Mucosa of descending colon (tissue), 3 donors: Measurements from ENCODE around the gene MMP24. TPM values are rescaled to one million over a fixed set of nuclear protein-coding genes. Genes with fewer than 3 reads are reported as not detected.

Experiments
- ATAC-seq: fragments of 200-7000 bp; cut with Tn5 transposase; one replicate; pipeline ENCODE4 v1.9.1; 2020; ENCODE audit warnings: mild to moderate bottlenecking, moderate library complexity
- DNase-seq, 3 donors: peaks; one replicate each; pipeline ENCODE4 v3.0.0-alpha.2; 2020
- H3K36me3 ChIP-seq: fragments of 200-600 bp; one replicate; pipeline ENCODE4 v1.8.0; 2021; ENCODE audit warnings: low read depth, mild to moderate bottlenecking
- H3K4me1 ChIP-seq: fragments of 200-600 bp; one replicate; pipeline ENCODE4 v1.8.0; 2021; ENCODE audit warnings: low read depth, mild to moderate bottlenecking
- H3K4me3 ChIP-seq: fragments of 200-600 bp; one replicate; pipeline ENCODE4 v1.8.0; 2021; ENCODE audit warnings: mild to moderate bottlenecking
- H3K9me3 ChIP-seq: fragments of 200-600 bp; one replicate; pipeline ENCODE4 v1.8.0; 2021; ENCODE audit warnings: mild to moderate bottlenecking
- intact Hi-C, 2 donors: fragments of 100-400 bp; cut with DNase I in 1 of 2; cut with micrococcal nuclease in 1 of 2; formaldehyde crosslinking; loops; one replicate each; pipeline versions ENCODE4 v1.11.0 to v1.11.1; 2022; cut with DNase I, micrococcal nuclease
- total RNA-seq, 3 donors: library from RNA; stranded (reverse); fragmentation: NEBNext Ultra II Directional in 2 of 3; extraction: Animal tissue kit (Norgen Biotek cat#: 25700) in 2 of 3; gene quantifications; one replicate each; pipeline versions ENCODE4 v1.2.1 to v1.2.4, GENCODE V29; 2021 to 2023
- TF ChIP-seq, protein P1 (sequence below): fragments of 200-600 bp; IDR thresholded peaks from one replicate; pipeline ENCODE4 v1.8.0; 2022; ENCODE audit warnings: antibody characterized with exemption, mild to moderate bottlenecking
- donor health status: DM: no; HTN: no; CAD: no; lungs with moderate emphysema.
- donor health status: DM: no; HTN: no; CAD: no.
- donor health status: DM: no; HTN: yes; CAD: no.

MMP24 gene
- total RNA-seq, 3 donors from 2014 or later = 0.24 to 0.70 (median 0.58) TPM

DNA sequence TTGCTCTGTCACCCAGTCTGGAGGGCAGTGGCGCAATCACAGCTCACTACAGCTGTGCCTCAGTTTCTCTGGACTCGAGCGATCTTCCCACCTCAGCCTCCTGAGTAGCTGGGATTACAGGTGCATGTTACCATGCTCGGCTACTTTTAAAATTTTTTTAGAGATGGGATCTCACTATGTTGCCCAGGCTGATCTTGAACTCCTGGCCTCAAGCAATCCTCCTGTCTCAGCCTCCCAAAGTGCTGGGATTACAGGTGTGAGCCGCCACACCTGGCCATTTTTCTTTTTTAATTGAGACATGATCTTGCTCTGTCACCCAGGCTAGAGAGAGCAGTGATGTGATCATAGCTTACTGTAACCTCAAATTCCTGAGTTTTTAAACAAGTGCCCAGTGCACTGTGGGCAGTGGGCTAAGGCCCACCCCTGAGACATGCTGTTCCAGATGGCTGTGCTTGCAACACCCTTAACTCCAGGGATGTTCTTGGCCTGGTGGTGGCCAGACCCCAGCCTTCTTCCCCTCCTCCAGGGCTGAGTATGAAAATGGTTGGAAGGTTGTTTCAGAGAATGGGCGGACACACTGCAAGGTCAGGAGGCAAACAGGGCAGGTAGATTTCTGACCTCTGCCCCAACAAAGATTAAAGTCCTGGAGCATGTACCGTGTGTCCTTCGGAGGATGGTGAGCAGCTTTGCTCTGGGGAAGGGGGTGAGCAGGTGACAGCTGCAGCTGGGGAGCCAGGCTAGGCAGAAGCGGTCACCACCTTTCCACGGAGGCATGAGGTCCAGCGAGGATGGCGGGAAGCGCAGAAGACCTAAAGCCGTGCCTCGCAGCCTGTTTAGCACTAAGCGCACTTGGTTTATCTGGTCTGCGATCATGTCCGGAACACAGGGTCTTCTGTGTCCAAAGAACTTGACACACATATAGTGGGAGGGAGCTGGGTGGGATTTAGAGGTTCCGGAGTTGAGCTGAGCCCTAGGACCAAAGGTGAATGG, 67.1 kb downstream of the MMP24 start:
- no peak for DNase-seq
- intact Hi-C loops = no loop called here
- Histone ChIP-seq H3K36me3 (no peaks in the 10 kb centered on the region), H3K4me3 (no peak overlapping the region), H3K4me1 (no peaks in the 10 kb centered on the region), H3K9me3 (no peaks in the 10 kb centered on the region)
- no peak for ATAC-seq
- TF ChIP-seq, protein P1, sequence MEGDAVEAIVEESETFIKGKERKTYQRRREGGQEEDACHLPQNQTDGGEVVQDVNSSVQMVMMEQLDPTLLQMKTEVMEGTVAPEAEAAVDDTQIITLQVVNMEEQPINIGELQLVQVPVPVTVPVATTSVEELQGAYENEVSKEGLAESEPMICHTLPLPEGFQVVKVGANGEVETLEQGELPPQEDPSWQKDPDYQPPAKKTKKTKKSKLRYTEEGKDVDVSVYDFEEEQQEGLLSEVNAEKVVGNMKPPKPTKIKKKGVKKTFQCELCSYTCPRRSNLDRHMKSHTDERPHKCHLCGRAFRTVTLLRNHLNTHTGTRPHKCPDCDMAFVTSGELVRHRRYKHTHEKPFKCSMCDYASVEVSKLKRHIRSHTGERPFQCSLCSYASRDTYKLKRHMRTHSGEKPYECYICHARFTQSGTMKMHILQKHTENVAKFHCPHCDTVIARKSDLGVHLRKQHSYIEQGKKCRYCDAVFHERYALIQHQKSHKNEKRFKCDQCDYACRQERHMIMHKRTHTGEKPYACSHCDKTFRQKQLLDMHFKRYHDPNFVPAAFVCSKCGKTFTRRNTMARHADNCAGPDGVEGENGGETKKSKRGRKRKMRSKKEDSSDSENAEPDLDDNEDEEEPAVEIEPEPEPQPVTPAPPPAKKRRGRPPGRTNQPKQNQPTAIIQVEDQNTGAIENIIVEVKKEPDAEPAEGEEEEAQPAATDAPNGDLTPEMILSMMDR = no peak

DNA sequence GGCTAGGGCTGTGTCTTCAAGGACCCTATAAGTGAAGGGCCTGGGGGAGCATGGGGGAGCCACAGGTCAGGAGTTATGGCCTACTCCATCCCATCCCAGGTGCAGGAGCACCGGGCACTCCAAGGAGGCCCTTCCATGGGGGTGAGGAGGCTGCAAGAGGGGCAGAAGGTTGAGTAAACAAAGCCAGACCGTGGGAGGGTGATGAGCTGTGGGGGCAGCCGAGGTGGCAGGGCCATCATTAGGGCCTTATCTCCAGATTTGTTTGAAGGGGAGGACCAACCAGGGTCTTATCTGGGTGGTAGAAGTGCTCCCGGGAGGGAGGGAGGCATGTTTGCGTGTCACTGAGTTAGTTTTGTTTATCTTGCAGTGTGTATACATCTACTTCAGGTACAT, 67.8 kb downstream of the MMP24 start:
- intact Hi-C loops = no loop called here
- Histone ChIP-seq H3K36me3 (no peaks in the 10 kb centered on the region), H3K9me3 (no peaks in the 10 kb centered on the region), H3K4me3 (no peak overlapping the region), H3K4me1 (no peaks in the 10 kb centered on the region)
- ATAC-seq (no peak), DNase-seq (no peak)
- TF ChIP-seq, protein P1 = no peak

DNA sequence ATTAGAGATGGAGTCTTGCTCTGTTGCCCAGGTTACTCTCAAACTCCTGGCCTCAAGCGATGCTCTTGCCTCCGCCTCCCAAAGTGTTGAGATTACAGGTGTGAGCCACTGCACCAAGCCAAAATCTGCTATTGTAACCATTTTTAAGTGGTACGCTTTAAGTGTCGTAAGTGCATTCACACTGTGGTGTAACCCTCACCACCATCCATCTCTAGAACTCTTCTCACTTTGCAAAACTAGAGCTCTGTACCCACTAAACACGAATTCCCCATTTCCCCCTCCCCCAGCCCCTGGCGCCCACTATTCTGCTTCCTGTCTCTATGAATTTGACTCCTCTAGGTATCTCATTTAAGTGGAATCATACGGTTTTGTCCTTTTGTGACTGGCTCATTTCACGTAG, 68.6 kb downstream of the MMP24 start:
- ATAC-seq (no peak), DNase-seq (no peak)
- intact Hi-C loops = no loop called here
- Histone ChIP-seq H3K4me1 (no peaks in the 10 kb centered on the region), H3K9me3 (no peaks in the 10 kb centered on the region), H3K4me3 (no peak overlapping the region), H3K36me3 (no peaks in the 10 kb centered on the region)
- TF ChIP-seq, protein P1 = no peak

DNA sequence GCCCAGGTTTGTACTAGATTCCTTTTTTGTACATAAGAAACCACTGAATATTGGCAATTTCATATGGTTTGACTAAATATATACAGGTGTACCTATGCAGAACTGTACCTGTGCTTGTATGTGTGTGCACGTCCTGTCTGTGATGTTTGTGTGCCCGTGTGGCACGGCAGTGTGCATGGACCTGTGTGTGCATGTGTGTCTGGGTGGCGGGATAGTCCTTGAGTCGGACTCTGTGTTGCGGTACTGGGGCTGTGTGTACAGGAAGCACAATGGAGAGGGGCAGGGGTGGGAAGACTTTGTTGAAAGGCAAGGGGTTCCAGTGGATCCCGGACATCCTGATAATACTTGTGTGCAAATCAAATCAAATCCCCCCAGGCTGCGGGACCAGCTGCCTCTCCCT, 69.2 kb downstream of the MMP24 start:
- H3K36me3 ChIP-seq = no peaks in the 10 kb centered on the region
- no peak for ATAC-seq
- DNase-seq = no peak
- no peak overlapping the region for H3K4me3 ChIP-seq
- no peaks in the 10 kb centered on the region for H3K4me1 ChIP-seq
- TF ChIP-seq, protein P1 = no peak
- intact Hi-C loops = no loop called here
- no peaks in the 10 kb centered on the region for H3K9me3 ChIP-seq

DNA sequence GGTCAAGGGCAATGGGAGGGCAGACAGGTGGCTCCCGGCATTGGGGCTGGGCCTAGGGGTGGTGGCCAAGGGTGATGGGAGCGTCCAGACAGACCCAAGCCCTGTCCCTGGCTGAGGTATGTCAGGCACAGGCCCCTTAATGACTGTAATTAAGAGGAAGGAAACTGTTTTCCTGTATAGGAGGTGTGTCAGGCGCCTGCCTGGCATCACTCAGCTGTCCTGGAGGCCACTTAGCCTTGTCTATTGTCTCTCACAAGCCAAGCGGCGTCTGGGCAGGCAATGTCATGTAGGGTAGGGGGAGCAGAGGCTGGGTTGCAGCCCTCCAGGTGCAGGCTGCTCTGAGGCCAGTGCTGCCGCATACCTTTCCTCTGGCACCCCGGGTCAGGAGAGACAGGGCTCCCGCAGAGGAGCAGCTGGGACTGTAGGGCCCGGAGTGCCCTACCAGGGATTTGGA, 69.6 kb downstream of the MMP24 start:
- H3K36me3 ChIP-seq = no peaks in the 10 kb centered on the region
- intact Hi-C loops = no loop called here
- TF ChIP-seq, protein P1 = no peak

More for the DNA sequence above, 69.6 kb downstream of the MMP24 start:
- peak; percentile 15 for ATAC-seq
- Histone ChIP-seq H3K9me3 (no peaks in the 10 kb centered on the region), H3K4me3 (no peak overlapping the region), H3K4me1 (no peaks in the 10 kb centered on the region)
- DNase-seq = peak in 1 of 3 donors; percentile 35
